Liver (tissue), 9 donors: Measurements from ENCODE around the gene EIF2AK3. TPM values are rescaled to one million over a fixed set of nuclear protein-coding genes. Genes with fewer than 3 reads are reported as not detected.
"Not testable (repeated sequence)": the region's sequence is repeated elsewhere in the genome, so short reads cannot be mapped to it uniquely, and the experiment has no call there.

Source experiments
- DNase-seq: peaks from one replicate; pipeline ENCODE4 v3.0.0-alpha.2; 2017; ENCODE audit warnings: low spot score
- H3K27ac ChIP-seq, 2 donors: one replicate each; pipeline ENCODE4 v1.7.0; 2013; ENCODE audit warnings: inconsistent platforms in 2 of 2, low read length in 2 of 2, control low read depth in 1 of 2, low read depth in 1 of 2, mild to moderate bottlenecking in 1 of 2
- H3K27me3 ChIP-seq, 4 donors: one replicate each; pipeline versions ENCODE4 v1.6.1 to v1.7.0; 2013; ENCODE audit warnings: low read length in 3 of 4, inconsistent platforms in 1 of 4, mild to moderate bottlenecking in 1 of 4, moderate library complexity in 1 of 4; ENCODE audit not compliant: control insufficient read depth in 4 of 4, insufficient read depth in 4 of 4
- H3K36me3 ChIP-seq, 4 donors: one replicate each; pipeline versions ENCODE4 v1.6.1 to v1.7.0; 2013; ENCODE audit warnings: low read length in 3 of 4, mild to moderate bottlenecking in 3 of 4, low read depth in 1 of 4, moderate library complexity in 1 of 4; ENCODE audit not compliant: control insufficient read depth in 4 of 4, insufficient read depth in 3 of 4
- H3K4me1 ChIP-seq, 4 donors: one replicate each; pipeline versions ENCODE4 v1.6.1 to v1.7.0; 2013; ENCODE audit warnings: low read length in 3 of 4, mild to moderate bottlenecking in 3 of 4, moderate library complexity in 1 of 4; ENCODE audit not compliant: control insufficient read depth in 4 of 4, insufficient read depth in 4 of 4
- H3K4me3 ChIP-seq, 3 donors: one replicate each; pipeline versions ENCODE4 v1.6.1 to v1.7.0; 2013; ENCODE audit warnings: low read length in 3 of 3, control low read depth in 1 of 3, low read depth in 1 of 3, mild to moderate bottlenecking in 1 of 3
- H3K9ac ChIP-seq, 2 donors: one replicate each; pipeline ENCODE4 v1.7.0; 2013; ENCODE audit warnings: low read length in 2 of 2, mild to moderate bottlenecking in 2 of 2, moderate library complexity in 2 of 2, control low read depth in 1 of 2, low read depth in 1 of 2
- H3K9me3 ChIP-seq, 4 donors: one replicate each; pipeline versions ENCODE4 v1.6.1 to v1.7.0; 2013; ENCODE audit warnings: low read length in 3 of 4; ENCODE audit not compliant: control insufficient read depth in 4 of 4
- EGR1 ChIP-seq, 2 donors: IDR thresholded peaks; 2 replicates each; pipeline ENCODE4 v1.6.1; 2016 to 2018; ENCODE audit warnings: antibody characterized with exemption in 2 of 2, low read depth in 2 of 2
- FOXA1 ChIP-seq: IDR thresholded peaks from 2 replicates; pipeline ENCODE4 v1.6.1; 2016; ENCODE audit warnings: antibody characterized with exemption
- FOXA2 ChIP-seq: IDR thresholded peaks from 2 replicates; pipeline ENCODE4 v1.6.1; 2016; ENCODE audit warnings: antibody characterized with exemption
- GABPA ChIP-seq, 2 donors: IDR thresholded peaks in 1 of 2; conservative IDR thresholded peaks in 1 of 2; 2 replicates each; pipeline ENCODE4 v1.6.1; 2016; ENCODE audit warnings: antibody characterized with exemption in 2 of 2, mild to moderate bottlenecking in 1 of 2, moderate library complexity in 1 of 2
- HNF4A ChIP-seq, 2 donors: conservative IDR thresholded peaks; 2 replicates each; pipeline ENCODE4 v1.6.1; 2016; ENCODE audit warnings: antibody characterized with exemption in 2 of 2, mild to moderate bottlenecking in 2 of 2
- HNF4G ChIP-seq: IDR thresholded peaks from 2 replicates; pipeline ENCODE4 v1.6.1; 2016; ENCODE audit warnings: antibody characterized with exemption
- JUND ChIP-seq, 2 donors: IDR thresholded peaks; 2 replicates each; pipeline ENCODE4 v1.6.1; 2016; ENCODE audit warnings: antibody characterized with exemption in 2 of 2
- NR2F2 ChIP-seq: IDR thresholded peaks from 2 replicates; pipeline ENCODE4 v1.6.1; 2016; ENCODE audit warnings: antibody characterized with exemption
- RAD21 ChIP-seq, 2 donors: IDR thresholded peaks; 2 replicates each; pipeline ENCODE4 v1.6.1; 2016; ENCODE audit warnings: antibody characterized with exemption in 2 of 2, mild to moderate bottlenecking in 2 of 2
- RXRA ChIP-seq, 2 donors: IDR thresholded peaks; 2 replicates each; pipeline ENCODE4 v1.6.1; 2017 to 2018; ENCODE audit warnings: antibody characterized with exemption in 2 of 2, mild to moderate bottlenecking in 1 of 2
- SP1 ChIP-seq: IDR thresholded peaks from 2 replicates; pipeline ENCODE4 v1.6.1; 2018; ENCODE audit warnings: antibody characterized with exemption, mild to moderate bottlenecking
- TAF1 ChIP-seq: conservative IDR thresholded peaks from 2 replicates; pipeline ENCODE4 v1.6.1; 2016; ENCODE audit warnings: antibody characterized with exemption, mild to moderate bottlenecking
- YY1 ChIP-seq: IDR thresholded peaks from 2 replicates; pipeline ENCODE4 v1.6.1; 2016; ENCODE audit warnings: antibody characterized with exemption, mild to moderate bottlenecking
- WGBS: extraction: QIAGEN DNeasy Blood & Tissue Kit; methylation state at CpG from one replicate; pipeline ENCODE4 v1.1.7; 2013; 5-methylcytosine and 5-hydroxymethylcytosine counted together
- polyA plus RNA-seq, 2 donors: library from polyadenylated mRNA; stranded (reverse) in 1 of 2; unstranded in 1 of 2; fragments of 200-250 nt in 1 of 2; fragments of >200 nt in 1 of 2; fragmentation: Nextera tagmentation in 1 of 2; extraction: Ambion mirVana in 1 of 2; gene quantifications; one replicate each; pipeline versions ENCODE4 v1.2.1 to v1.2.3, GENCODE V29; 2013 to 2015
- total RNA-seq, 2 donors: library from RNA; depleted of rRNA; stranded (reverse); fragments of >200 nt; gene quantifications; one replicate each; pipeline ENCODE4 v1.2.3, GENCODE V29; 2014
- TF ChIP-seq, protein P1 (sequence below): IDR thresholded peaks from 2 replicates; pipeline ENCODE4 v1.6.1; 2016; ENCODE audit warnings: antibody characterized with exemption
- TF ChIP-seq, protein P2 (sequence below): IDR thresholded peaks from 2 replicates; pipeline ENCODE4 v1.6.1; 2016; ENCODE audit warnings: antibody characterized with exemption
- TF ChIP-seq, protein P3 (sequence below): IDR thresholded peaks from 2 replicates; pipeline ENCODE4 v1.6.1; 2016; ENCODE audit warnings: antibody characterized with exemption, mild to moderate bottlenecking
- TF ChIP-seq, protein P4 (sequence below): IDR thresholded peaks from 2 replicates; pipeline ENCODE4 v1.6.1; 2016; ENCODE audit warnings: antibody characterized with exemption
- TF ChIP-seq, protein P5 (sequence below): fragments of 150-350 bp; IDR thresholded peaks from 2 replicates; pipeline ENCODE4 v1.5.1; 2017; ENCODE audit warnings: improper control_type of control experiment, low read depth, low read length; ENCODE audit not compliant: missing input control
- donor health status: healthy.
- donor health status: healthy.
- donor health status: healthy.
- donor health status: healthy.
- donor health status: healthy.

The EIF2AK3 gene
- total and polyA plus RNA-seq, 4 donors: 2.9 to 31.5 (median 9.2) TPM

DNA sequence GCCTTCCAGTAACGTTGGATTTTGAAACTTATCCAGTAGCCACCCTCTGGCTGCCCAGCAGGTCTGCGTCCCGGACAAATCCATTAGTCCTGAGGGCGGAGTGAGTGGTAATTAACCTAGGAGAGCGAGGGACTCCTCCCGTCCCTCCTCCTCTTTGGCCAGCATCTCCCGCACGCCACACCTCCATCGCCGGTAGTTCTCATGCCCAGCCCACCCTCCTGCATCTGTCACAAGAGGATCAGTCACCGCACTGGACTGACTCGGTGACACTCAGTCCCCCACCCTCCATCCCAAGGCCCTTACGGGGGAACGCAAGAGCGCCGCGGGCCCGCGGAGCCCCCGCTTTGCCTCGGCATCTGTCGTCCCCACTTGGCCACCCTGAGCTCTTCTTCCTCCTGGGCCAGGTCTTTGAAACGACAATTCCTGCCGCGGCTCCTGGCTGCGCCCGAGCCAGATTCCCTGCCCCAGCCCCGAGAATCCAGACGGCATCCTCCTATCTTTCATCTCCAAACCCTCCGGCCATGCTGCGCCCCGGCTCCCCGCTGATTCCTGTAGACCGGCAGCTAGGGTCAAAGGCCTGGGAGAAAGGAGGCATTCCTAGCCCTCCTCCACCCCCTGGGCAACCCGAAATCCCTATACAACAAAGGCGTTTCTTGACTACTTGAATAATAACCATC lies 77.5 kb downstream of the EIF2AK3 start (continued):
- no peak for TF ChIP-seq JUND (IDR thresholded peaks at IDR 0.05)
- TF ChIP-seq HNF4G: no peak
- no peak for TF ChIP-seq EGR1 (IDR thresholded peaks at IDR 0.05; ENCODE audit: low read depth in 2 of 2)
- no peak for TF ChIP-seq SP1
- TF ChIP-seq RAD21 (IDR thresholded peaks at IDR 0.05): no peak
- TF ChIP-seq TAF1: no peak

DNA sequence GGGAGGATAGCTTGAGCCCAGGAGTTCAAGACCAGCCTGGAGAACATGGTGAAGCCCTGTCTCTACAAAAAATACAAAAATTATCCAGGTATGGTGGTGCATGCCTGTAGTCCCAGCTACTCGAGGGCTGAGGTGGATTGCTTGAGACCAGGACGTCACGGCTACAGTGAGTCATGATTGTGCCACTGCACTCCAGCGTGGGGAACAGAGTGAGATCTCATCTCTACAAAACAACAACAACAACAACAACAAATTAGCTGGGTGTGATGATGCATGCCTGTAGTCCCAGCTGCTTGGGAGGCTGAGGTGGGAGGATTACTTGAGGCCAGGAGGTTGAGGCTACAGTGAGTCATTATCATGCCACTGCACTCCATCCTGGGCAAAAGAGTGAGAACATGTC lies 81.0 kb downstream of the EIF2AK3 start:
- WGBS: 89% methylated on average over 4 of the region's 4 CpGs
- H3K36me3 ChIP-seq: not testable (repeated sequence)

DNA sequence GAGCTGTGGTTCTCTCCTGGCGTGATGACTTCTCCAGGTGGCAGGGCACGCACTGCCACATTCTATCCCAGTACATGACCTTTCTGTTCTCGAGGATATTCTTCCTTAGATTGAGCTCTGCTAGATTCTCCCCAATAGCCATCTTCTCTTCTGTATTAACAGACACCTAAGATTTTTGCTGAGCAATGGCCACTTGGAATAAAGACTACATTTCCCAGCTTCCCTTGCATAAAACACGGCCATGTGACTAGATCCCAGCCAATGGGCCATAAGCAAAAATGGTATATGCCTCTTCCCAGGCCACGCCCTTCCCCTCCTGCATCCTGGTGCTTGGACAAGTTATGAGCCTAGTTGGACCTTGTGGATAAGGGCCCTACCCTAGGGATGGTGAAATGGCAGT lies 82.1 kb downstream of the EIF2AK3 start:
- DNase-seq: no peak
- H3K4me1 ChIP-seq: no peaks in the 10 kb centered on the region
- H3K4me3 ChIP-seq: no peak overlapping the region
- no peak overlapping the region for H3K9ac ChIP-seq
- WGBS: 85% methylated on average over 5 of the region's 5 CpGs
- H3K27ac ChIP-seq: no peak overlapping the region
- peaks cover 0 to 2% (median 0%) of the 10 kb centered on the region in 4 donors for H3K9me3 ChIP-seq
- H3K36me3 ChIP-seq: no peaks in the 10 kb centered on the region
- no peak for TF ChIP-seq JUND (IDR thresholded peaks at IDR 0.05)
- TF ChIP-seq, protein P1, sequence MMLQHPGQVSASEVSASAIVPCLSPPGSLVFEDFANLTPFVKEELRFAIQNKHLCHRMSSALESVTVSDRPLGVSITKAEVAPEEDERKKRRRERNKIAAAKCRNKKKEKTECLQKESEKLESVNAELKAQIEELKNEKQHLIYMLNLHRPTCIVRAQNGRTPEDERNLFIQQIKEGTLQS: no peak
- TF ChIP-seq, protein P2, sequence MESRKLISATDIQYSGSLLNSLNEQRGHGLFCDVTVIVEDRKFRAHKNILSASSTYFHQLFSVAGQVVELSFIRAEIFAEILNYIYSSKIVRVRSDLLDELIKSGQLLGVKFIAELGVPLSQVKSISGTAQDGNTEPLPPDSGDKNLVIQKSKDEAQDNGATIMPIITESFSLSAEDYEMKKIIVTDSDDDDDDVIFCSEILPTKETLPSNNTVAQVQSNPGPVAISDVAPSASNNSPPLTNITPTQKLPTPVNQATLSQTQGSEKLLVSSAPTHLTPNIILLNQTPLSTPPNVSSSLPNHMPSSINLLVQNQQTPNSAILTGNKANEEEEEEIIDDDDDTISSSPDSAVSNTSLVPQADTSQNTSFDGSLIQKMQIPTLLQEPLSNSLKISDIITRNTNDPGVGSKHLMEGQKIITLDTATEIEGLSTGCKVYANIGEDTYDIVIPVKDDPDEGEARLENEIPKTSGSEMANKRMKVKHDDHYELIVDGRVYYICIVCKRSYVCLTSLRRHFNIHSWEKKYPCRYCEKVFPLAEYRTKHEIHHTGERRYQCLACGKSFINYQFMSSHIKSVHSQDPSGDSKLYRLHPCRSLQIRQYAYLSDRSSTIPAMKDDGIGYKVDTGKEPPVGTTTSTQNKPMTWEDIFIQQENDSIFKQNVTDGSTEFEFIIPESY: no peak
- TF ChIP-seq RXRA (IDR thresholded peaks at IDR 0.05): no peak
- no peak for TF ChIP-seq HNF4G
- no peak for TF ChIP-seq YY1
- TF ChIP-seq, protein P3, sequence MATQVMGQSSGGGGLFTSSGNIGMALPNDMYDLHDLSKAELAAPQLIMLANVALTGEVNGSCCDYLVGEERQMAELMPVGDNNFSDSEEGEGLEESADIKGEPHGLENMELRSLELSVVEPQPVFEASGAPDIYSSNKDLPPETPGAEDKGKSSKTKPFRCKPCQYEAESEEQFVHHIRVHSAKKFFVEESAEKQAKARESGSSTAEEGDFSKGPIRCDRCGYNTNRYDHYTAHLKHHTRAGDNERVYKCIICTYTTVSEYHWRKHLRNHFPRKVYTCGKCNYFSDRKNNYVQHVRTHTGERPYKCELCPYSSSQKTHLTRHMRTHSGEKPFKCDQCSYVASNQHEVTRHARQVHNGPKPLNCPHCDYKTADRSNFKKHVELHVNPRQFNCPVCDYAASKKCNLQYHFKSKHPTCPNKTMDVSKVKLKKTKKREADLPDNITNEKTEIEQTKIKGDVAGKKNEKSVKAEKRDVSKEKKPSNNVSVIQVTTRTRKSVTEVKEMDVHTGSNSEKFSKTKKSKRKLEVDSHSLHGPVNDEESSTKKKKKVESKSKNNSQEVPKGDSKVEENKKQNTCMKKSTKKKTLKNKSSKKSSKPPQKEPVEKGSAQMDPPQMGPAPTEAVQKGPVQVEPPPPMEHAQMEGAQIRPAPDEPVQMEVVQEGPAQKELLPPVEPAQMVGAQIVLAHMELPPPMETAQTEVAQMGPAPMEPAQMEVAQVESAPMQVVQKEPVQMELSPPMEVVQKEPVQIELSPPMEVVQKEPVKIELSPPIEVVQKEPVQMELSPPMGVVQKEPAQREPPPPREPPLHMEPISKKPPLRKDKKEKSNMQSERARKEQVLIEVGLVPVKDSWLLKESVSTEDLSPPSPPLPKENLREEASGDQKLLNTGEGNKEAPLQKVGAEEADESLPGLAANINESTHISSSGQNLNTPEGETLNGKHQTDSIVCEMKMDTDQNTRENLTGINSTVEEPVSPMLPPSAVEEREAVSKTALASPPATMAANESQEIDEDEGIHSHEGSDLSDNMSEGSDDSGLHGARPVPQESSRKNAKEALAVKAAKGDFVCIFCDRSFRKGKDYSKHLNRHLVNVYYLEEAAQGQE: no peak
- no peak for TF ChIP-seq FOXA1
- TF ChIP-seq HNF4A (conservative IDR thresholded peaks at IDR 0.05): no peak
- TF ChIP-seq, protein P4, sequence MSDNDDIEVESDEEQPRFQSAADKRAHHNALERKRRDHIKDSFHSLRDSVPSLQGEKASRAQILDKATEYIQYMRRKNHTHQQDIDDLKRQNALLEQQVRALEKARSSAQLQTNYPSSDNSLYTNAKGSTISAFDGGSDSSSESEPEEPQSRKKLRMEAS: no peak
- TF ChIP-seq EGR1 (IDR thresholded peaks at IDR 0.05; ENCODE audit: low read depth in 2 of 2): no peak
- TF ChIP-seq GABPA (IDR thresholded peaks at IDR 0.05 in 1 of 2, conservative IDR thresholded peaks at IDR 0.05 in 1 of 2): no peak
- no peak for TF ChIP-seq RAD21 (IDR thresholded peaks at IDR 0.05)
- TF ChIP-seq NR2F2: no peak
- TF ChIP-seq TAF1: no peak
- no peak for TF ChIP-seq SP1
- TF ChIP-seq, protein P5, sequence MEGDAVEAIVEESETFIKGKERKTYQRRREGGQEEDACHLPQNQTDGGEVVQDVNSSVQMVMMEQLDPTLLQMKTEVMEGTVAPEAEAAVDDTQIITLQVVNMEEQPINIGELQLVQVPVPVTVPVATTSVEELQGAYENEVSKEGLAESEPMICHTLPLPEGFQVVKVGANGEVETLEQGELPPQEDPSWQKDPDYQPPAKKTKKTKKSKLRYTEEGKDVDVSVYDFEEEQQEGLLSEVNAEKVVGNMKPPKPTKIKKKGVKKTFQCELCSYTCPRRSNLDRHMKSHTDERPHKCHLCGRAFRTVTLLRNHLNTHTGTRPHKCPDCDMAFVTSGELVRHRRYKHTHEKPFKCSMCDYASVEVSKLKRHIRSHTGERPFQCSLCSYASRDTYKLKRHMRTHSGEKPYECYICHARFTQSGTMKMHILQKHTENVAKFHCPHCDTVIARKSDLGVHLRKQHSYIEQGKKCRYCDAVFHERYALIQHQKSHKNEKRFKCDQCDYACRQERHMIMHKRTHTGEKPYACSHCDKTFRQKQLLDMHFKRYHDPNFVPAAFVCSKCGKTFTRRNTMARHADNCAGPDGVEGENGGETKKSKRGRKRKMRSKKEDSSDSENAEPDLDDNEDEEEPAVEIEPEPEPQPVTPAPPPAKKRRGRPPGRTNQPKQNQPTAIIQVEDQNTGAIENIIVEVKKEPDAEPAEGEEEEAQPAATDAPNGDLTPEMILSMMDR: no peak
- TF ChIP-seq FOXA2: no peak
- peaks cover 0 to 4% (median 0%) of the 10 kb centered on the region in 4 donors for H3K27me3 ChIP-seq

More for the DNA sequence above, 81.0 kb downstream of the EIF2AK3 start:
- H3K9me3 ChIP-seq, H3K27ac ChIP-seq, DNase-seq, H3K27me3 ChIP-seq, H3K4me3 ChIP-seq, H3K4me1 ChIP-seq, H3K9ac ChIP-seq: not testable (repeated sequence)
